ENCODE data around the gene TADA2B.
"Not testable (repeated sequence)": the region's sequence is repeated elsewhere in the genome, so short reads cannot be mapped to it uniquely, and the experiment has no call there.

Gene TADA2B

DNA sequence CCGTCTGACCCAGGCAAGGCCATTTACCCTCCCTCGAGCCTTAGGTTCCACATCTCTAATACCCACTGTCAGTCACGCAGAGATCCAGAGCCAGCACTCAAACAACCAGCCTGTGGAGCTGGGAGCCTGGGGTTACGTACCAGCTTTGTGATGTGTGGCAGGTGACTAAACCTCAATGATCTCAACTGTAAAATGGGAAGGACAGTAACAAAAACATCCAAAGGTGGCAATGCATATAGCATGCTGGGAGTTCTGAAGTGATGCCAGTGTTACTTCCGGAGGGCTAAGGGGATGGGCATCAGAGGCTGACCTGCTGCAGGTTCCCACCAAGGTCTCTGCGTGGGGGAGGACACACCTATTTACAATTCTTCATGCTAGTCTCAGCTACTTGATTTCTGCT lies 18.6 kb downstream of the TADA2B start:
- no peak for DNase-seq

DNA sequence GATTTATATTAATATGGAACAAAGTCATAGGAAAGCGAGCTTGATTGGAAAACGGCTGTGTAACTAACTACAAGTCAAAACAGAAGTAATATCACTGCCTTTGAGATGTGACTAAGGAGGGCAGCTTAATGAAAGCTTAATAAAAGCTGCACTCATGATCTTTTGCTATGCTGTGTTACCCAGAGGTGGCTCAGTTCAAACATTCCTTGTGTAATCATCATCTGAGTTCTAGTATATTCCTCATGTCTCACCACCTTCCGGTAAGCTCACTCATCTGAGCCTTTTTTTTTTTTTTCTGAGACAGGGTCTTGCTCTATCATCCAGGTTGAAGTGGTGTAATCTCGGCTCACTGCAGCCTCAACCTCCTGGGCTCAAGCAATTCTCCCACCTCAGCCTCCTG lies 19.6 kb downstream of the TADA2B start:
- no peak for DNase-seq

- no peak for DNase-seq
Measured at GRCh38 chr4:7063362-7063761, 20.2 kb downstream of the TADA2B start.

DNA sequence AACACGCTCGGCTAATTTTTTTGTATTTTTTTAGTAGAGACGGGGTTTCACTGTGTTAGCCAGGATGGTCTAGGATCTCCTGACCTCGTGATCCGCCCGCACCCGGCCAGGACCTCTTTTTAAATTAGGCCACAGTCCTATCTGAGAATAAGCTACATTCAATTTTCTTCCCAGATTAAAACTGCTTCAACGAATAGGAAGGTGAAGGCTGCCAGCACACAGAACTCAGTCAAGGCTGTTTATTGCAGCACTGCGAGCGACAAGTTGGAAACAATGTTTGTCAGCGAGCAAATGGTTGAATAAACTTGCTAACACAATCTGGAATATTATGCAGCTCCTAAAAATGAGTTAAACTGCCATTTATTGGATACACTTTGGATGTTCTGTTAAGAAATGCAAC lies 22.8 kb downstream of the TADA2B start:
- DNase-seq, result no peak

DNA sequence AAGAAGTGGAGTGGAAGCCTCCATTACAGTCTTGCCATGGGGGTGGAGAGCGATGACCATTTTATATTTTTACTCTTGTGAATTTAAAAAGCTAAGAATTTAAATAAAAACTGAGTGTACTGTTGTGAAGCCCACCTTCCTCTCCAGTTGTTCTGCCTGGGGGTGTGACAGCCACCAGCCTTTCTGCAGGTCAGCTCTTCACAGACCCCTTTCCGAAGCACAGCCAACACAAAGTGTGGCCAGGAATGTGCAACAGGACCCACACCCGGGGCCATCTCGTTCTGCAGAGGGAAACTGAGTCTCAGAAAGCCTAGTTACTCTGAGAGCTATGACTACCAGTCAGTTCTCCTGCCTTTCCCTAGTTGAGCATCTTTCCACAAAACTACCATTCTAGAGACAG lies 23.3 kb downstream of the TADA2B start:
- DNase-seq, result no peak

DNA sequence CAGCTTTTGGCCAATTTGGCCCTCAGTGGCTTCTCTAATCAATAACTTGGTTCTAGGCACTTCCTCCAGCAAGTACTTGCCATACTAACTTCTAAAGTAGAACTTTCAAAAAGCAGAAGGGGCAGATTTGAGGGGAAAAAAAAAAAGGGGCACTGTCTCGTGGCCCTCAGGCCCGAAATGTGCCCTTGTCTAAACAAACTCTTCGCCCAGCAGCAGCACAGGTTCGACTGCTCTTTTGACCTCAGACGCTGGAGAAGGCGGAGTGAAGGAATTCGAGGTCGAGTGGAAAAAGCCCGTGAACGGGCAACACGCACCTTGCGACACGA lies 23.9 kb downstream of the TADA2B start:
- DNase-seq, result no peak

- DNase-seq, result peak; percentile 91
Measured at GRCh38 chr4:7067452-7068278, 24.5 kb downstream of the TADA2B start, which contains the start of gene GRPEL1. TSS of gene GRPEL1 (minus strand) at chr4:7068064. CDS start at chr4:7068032, 32 bp downstream.

DNA sequence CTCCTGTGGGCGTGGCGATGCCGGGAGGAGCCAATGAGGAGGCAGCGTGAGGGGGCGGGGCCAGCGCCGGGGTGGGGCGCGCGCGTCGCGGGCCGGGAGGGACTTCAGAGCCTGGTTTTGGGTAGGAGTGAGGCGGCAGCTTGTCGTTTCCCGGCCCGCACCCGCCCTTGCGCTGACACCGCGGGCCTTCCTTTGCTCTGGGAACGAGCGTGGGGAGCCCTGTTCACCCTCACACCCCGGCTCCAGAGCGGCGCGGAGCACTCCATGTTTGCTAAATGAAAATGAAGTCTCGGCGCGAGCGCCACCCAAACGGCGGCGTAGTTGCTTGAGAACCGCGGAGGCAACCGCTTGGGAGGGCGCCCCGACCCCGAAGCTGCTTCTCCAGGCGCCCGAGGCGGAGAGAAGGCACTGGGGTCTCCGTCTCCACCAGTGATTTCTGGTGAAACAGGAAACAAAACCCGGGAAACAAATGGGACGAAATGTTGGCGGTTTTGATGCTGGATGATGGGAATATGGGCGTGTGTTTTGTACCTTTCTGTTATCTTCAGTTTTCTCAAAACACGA lies 25.2 kb downstream of the TADA2B start:
- no peak for DNase-seq

DNA sequence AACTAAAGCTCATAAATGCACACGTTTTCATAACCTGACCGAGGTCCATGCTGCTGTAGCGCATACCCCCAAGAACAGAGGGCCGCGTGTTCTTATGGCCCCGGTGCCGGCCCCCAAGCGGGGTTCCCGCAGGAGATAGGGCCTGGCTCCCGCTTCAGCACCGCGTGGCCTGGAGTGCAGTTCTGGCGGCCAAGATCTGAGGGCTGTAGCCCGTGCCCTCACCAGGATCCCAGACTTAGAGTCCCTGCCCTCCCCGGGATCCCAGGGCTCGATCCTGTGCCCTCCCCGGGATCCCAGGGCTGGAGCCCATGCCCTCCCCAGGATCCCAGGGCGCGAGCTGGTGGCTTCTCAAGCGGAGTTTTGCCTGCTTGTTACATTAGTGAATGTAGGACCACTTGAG lies 25.7 kb downstream of the TADA2B start:
- no peak for DNase-seq

- peak; percentile 37 for DNase-seq
Measured at GRCh38 chr4:7070729-7071511, 27.7 kb downstream of the TADA2B start.

DNA sequence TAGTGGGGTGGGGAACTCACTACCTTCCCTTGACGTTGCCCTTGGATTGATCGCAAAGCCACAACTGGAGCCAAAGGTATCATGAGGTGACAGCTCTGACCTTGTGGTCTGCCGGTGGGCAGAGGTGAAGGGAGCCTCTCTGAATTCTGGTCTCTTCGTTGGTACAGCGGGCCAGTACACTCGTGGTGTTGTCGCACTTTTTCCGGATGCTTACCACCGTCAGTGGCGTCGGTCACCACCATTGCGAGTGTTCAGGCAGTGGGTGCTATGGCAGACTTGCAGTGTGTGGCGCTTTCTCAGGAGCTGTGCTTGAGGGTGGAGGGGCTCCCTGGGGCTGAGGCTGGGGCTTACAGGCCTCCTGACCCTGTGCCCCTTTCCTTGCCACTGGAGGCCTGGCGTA lies 29.9 kb downstream of the TADA2B start:
- DNase-seq, result no peak

DNA sequence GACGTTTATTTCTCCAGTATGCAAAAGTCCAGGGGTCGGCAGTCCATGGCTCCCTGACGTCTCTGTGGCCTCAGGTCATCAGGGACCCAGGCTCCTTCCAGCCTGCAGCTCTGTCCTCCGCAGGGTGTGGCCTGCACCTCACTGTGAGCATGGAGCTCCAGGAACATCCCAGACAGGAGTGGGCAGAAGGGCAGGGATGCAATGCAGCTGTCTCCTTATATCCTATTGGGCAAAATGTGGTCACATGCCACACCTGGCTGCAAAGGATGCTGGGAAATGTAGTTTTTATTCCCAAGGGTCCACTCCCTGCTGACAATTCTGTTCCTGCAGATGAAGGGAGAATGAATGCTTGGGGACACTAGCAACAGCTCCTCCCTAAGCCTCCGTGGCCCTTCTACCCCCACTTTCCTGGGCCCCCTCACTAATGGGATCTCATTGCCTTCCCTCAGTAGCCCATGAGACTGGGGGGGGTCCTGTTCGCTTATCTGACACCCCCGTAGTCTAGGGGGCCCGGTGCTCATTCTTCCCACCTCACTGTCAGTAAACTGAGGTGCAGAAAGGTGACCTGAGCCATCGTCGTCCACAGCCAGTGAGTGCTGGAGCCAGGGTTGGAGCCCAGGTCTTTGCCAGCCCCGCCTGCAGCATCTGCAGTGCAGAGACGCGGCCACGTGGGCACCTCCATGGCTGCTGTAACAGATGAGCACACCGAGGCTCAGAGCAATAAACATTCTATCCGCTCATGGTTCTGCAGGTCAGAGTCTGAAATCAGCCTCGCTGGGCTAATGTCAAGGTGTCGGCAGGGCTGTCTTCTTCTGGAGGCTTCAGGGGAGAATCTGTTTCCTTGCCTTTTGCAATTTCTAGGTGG lies 30.6 kb downstream of the TADA2B start:
- DNase-seq, result peak; percentile 6

DNA sequence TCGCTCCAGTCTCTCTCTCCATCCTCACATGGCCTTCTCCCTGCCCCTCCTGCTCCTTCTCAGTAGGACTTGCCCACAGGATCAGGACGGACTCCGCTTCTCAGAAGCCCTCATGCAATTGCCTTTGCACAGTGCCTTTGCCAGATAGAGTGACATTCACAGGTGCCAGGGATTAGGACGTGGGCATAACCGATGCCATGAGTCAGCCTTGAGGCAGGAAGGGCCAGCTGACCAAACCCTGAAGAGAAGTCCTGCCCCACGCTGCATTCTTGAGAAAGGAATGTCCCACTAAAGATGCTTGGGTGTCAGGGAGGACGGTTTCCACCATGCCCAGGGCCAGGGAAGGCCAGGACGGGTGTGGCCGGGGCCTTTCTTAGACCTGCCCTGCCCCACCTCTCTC lies 31.3 kb downstream of the TADA2B start:
- DNase-seq, result no peak

DNA sequence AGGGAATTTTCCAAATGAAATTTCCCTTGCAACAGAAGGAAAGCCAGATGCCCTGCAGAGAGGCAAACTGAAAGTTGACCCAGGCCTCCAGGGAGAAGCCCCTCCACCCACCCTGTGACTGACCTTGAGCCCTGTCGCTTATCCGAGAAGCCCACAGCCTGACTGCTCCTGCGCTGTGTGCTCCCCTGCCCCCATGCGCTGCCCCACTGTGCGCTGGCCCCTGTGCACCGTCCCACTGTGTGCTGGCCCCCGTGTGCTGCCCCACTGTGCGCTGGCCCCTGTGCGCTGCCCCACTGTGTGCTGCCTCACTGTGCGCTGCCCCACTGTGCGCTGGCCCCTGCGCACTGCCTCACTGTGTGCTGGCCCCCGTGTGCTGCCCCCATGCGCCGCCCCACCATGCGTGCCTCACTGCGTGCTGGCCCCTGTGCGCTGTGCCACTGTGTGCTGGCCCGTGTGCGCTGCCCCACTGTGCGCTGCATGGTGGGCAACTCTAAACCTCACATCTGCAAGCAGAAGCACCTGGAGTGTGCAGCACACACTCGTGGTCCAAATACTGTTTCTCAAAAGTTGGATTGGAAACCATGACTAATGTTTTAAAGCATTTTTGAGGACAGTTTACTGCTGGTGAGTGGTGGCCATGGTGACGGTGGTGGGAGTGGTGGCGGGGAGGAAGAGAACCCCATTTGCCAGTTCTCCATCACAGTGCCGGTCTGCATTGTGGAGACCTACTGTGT lies 33.0 kb downstream of the TADA2B start:
- DNase-seq, result no peak

DNA sequence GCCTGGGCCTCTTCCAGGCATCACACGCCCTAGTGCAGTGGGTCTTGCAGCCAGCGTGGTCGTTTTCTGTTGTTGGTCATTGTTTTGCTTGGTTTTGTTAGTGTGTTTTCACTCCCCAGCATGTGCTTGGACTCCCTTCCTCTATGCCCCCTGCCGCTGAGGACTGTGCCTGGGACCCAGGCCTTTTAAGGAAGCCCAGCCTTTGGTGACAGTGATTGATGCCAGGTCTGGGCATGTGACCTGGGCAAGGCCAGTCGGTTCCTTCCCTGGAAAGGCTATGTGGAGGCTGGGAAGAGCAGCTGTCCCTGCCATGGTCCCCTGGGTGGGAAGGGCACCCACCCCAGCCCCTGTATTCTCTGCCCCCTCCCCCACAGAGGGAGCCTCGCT lies 33.5 kb downstream of the TADA2B start:
- DNase-seq, result no peak

- DNase-seq, result no peak
Measured at GRCh38 chr4:7077371-7077770, 34.2 kb downstream of the TADA2B start.

DNA sequence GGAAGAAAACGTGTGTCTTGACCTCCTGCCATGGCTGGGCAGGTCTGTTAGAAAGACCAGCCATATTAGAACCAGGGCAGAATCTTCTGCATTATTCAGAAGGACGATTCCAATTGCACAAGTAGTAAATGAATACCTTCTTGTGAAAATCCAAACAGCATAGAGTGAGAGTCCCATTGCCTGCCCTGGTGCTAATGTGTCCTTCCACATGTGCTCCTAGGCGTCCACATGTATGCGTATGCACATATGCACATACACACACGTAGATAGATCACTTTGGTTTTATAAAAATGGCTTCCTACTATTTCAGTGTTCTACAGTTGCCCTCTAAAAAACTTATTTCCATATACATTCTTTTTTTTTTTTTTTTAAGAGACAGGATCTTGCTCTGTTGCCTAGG lies 34.9 kb downstream of the TADA2B start:
- DNase-seq, result no peak

GRCh38 chr4:7079483-7079882 lies 36.3 kb downstream of the TADA2B start:
- not testable (repeated sequence) for DNase-seq

GRCh38 chr4:7079909-7080308 lies 36.7 kb downstream of the TADA2B start:
- DNase-seq, result not testable (repeated sequence)

DNA sequence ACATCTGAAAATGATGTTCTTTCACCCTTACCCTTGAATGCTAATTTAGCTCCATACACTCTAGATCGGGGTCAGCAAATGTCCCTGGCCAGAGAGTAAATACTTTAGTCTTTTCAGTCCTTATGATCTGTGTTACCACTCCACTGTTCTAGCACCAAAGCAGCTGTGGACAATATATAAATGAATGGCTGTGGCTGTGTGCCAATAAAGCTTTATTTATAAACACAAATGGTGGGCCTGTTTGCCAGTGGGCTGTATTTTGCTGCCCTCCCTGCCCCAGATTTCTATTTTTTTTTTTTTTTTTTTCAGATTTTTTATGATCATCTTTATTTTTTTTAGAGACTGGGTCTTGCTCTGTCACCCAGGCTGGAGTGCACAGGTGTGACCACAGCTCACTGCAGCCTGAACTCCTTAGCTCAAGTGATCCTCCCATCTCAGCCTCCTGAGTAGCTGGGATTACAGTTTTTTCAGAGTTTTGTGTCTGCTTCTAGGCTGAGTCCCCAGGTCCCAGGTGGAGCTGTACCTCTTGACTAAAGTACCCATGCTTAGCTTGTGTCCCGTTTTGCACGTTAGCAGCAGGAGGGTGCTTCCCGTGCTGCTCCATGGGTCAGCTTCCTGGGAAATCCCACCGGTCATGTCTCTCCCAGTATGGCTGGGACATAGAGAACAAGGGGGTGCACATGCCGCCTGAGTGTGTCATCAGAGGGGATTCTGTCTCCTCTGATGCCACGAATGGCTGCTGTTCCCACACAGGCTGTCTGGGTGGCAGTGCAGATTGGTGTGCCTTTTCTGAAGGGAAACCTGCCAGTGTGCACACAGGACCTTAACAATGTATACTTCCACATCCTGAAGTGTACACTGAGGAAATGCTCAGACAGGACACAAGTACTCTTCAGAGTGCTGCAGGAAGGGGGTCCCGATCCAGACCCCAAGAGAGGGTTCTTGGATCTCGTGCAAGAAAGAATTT lies 40.7 kb downstream of the TADA2B start:
- DNase-seq, result no peak

- not testable (repeated sequence) for DNase-seq
Measured at GRCh38 chr4:7084564-7084961, 41.4 kb downstream of the TADA2B start.
